ENCODE measurements around the gene DPP7.

DNA sequence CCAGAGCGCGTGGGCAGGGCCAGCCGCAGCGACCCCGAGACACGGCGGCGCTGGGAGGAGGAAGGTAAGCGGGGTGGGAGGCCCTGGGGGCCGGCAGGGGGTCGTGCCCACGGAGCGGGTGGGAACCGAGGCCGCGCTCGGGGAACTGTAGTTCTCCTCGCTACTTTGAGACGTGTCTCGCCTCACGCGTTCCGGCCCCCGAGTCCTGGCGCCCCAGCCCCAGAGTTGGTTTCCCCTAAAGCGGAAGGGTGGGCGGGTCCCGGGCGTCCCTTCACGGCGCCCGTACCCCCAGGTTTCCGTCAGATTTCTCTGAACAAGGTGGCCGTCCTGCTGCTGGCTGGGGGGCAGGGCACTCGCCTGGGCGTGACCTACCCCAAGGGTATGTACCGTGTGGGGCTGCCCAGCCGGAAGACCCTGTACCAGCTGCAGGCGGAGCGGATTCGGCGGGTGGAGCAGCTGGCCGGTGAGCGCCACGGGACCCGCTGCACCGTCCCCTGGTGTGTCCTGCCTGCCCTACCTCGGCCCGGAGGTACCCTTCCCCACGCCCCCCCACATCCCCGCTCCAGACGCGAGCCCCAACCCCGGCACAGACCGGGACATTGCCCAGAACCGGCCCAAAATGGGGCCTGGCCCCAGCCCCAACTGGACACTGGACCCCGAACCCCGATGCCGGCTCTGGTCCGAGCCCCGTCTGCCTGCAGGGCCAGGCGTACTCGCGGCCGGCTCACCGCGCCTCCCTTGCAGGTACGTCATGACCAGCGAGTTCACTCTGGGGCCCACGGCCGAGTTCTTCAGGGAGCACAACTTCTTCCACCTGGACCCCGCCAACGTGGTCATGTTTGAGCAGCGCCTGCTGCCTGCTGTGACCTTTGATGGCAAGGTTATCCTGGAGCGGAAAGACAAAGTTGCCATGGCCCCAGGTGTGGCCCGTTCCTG is 36.5 kb downstream of the DPP7 start:
- TF ChIP-seq, protein P1, sequence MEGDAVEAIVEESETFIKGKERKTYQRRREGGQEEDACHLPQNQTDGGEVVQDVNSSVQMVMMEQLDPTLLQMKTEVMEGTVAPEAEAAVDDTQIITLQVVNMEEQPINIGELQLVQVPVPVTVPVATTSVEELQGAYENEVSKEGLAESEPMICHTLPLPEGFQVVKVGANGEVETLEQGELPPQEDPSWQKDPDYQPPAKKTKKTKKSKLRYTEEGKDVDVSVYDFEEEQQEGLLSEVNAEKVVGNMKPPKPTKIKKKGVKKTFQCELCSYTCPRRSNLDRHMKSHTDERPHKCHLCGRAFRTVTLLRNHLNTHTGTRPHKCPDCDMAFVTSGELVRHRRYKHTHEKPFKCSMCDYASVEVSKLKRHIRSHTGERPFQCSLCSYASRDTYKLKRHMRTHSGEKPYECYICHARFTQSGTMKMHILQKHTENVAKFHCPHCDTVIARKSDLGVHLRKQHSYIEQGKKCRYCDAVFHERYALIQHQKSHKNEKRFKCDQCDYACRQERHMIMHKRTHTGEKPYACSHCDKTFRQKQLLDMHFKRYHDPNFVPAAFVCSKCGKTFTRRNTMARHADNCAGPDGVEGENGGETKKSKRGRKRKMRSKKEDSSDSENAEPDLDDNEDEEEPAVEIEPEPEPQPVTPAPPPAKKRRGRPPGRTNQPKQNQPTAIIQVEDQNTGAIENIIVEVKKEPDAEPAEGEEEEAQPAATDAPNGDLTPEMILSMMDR (conservative IDR thresholded peaks at IDR 0.05 in 1 of 2, IDR thresholded peaks at IDR 0.05 in 1 of 2; ENCODE audit: extremely low read depth in 1 of 2, insufficient read depth in 1 of 2, low read depth in 1 of 2, low read length in 2 of 2) = no peak
- TF ChIP-seq EZH2 (IDR thresholded peaks at IDR 0.05; ENCODE audit: borderline replicate concordance, low read length) = no peak
